Stimulated activated naive CD8-positive, alpha-beta T cell treated with anti-CD3 and anti-CD28 coated beads, Interleukin-15, amount 100 ng/mL, for 72 hours (primary cell): Measurements from ENCODE around the gene TTC31.
"Not testable (repeated sequence)": the region's sequence is repeated elsewhere in the genome, so short reads cannot be mapped to it uniquely, and the experiment has no call there.

ENCODE experiments used
- ATAC-seq: fragments of 150-1000 bp; cut with Tn5 transposase; 2 replicates; pipeline ENCODE4 v1.10.0; 2021; ENCODE audit warnings: mild to moderate bottlenecking, moderate library complexity
- DNase-seq, 2 donors: peaks; one replicate each; pipeline ENCODE4 v3.0.0; 2021 to 2022
- H3K27ac Mint-ChIP-seq, 2 donors: one replicate each; pipeline ENCODE4 v1.8.0; 2022; ENCODE audit warnings: mild to moderate bottlenecking in 2 of 2, mixed read lengths in 2 of 2, moderate library complexity in 2 of 2
- H3K27me3 Mint-ChIP-seq: one replicate; pipeline ENCODE4 v1.8.0; 2022; ENCODE audit warnings: mixed read lengths
- H3K4me1 Mint-ChIP-seq: one replicate; pipeline ENCODE4 v1.8.0; 2022; ENCODE audit warnings: mild to moderate bottlenecking, mixed read lengths
- H3K4me3 Mint-ChIP-seq, 2 donors: one replicate each; pipeline ENCODE4 v1.8.0; 2022; ENCODE audit warnings: mild to moderate bottlenecking in 2 of 2, mixed read lengths in 2 of 2, moderate library complexity in 1 of 2
- H3K9me3 Mint-ChIP-seq, 2 donors: one replicate each; pipeline ENCODE4 v1.8.0; 2022; ENCODE audit warnings: mixed read lengths in 2 of 2

TTC31 gene

DNA sequence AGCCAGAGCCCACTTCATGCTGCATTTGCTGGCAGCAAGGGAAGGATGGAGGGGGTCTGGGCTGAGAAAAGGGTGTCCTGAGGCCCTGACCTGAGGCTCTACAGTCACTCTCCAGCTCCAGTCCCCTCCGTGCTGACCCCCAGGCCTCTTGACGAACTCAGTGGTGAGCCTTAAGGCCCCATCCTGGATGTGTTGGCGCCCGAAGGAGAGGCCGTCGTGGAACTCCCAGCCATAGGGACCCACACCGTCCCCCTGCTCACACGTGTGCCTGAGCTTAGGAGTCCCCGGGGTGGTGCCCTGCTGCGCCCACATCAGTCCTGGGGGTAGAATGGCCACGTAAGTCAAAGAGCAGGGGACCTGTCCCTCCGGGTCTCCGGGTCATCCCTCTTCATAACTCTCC is 18.5 kb upstream of the TTC31 start:
- Mint-ChIP-seq H3K27ac (peak overlapping the region; percentile 65 to 87), H3K27me3 (no peaks in the 10 kb centered on the region), H3K9me3 (no peaks in the 10 kb centered on the region), H3K4me3 (peak overlapping the region; percentile 87 to 99), H3K4me1 (peaks cover 49% of the 10 kb centered on the region)
- no peak for DNase-seq
- ATAC-seq: peak; percentile 14

DNA sequence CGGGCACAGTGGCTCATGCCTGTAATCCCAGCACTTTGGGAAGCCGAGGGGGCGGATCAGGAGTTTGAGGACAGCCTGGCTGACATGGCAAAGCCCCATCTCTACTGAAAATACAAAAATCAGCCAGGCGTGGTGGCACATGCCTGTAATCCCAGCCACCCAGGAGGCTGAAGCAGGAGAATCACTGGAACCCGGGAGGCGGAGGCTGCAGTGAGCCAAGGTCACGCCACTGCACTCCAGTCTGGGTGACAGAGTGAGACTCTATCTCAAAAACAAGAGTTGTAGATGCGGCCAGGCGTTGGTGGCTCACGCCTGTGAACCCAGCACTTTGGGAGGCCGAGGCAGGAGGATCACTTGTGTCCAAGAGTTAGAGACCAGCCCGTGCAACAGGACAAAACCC is 12.1 kb upstream of the TTC31 start:
- Mint-ChIP-seq H3K4me3 (peak overlapping the region; percentile 7 to 80), H3K27ac (peak overlapping the region in 1 of 2 donors; percentile 28), H3K4me1 (peaks cover 42% of the 10 kb centered on the region)
- not testable (repeated sequence) for H3K9me3 Mint-ChIP-seq, H3K27me3 Mint-ChIP-seq, ATAC-seq, DNase-seq

DNA sequence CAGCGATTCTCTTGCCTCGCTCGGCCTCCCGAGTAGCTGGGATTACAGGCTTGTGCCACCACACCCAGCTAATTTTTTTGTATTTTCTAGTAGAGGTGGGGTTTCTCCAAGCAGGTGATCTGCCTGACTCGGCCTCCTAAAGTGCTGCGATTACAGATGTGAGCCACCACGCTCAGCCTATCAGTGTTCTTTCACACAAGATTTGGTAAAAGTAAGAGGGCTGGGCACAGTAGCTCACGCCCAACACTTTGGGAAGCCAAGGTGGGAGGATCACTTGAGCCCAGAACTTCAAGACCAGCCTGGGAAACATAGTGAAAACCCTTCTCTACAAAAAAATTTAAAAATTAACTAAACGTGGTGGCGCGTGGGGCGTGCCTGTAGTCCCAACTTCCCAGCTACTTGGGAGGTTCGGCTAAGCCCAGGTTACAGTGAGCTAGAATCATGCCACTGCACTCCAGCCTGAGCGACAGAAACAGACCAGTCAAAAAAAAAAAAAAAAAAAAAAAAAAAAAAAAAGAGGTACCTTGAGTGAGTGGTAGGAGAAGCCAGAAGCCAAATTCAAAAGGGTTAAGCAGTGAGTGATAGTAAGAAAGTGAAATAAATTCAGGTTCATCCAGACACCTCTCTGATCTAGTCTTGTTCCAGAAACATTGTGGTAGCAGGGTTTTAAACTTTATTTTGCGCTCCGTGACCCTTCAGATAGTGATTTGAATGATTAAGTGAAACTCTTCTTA is 11.4 kb upstream of the TTC31 start:
- H3K9me3 Mint-ChIP-seq: no peaks in the 10 kb centered on the region
- H3K4me3 Mint-ChIP-seq: peak overlapping the region; percentile 97 to 100
- ATAC-seq (no peak), DNase-seq (no peak)
- peaks cover 37% of the 10 kb centered on the region for H3K4me1 Mint-ChIP-seq
- H3K27me3 Mint-ChIP-seq: no peaks in the 10 kb centered on the region
- H3K27ac Mint-ChIP-seq: peak overlapping the region; percentile 94 to 98

DNA sequence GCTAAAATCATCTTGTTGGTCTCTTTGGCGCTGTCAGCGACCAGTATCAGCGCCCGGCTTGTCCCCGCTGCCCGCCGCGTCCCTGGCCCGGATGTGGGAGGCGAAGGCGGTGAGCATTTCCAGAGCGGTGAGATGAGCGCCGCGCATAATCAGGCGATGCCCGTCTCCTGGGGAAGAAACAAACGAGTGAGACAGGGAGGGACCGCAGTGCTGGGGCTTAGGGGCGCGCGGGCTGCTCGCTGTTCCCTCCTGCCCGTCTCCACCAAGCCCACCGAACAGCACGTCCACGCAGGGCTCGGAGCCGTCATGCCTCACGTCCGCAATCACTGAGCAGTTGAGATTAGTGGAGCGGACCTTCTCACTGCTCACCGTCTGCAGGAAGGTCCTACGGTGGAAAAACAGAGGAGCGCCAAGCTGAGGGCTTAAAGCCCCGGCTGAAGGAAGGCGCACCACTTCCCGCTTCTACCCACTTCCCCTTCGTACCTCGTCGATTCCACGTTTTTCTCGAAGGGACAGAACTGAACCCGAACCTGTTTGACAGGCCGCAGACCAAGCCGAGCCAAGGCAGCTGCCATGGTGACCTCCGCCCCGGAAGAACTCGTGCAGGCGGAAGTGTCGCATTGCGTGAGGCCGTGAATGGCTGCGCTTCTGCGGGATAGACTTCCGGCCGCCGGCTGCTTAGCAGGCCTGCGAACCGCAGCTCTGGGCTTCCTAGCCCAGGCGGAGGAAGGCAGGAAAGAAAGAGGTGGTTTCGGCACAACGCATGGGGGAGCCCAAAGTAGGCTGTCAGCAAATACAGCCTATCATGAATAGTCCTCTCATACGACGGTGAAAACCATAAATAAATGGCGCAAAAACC is 10.6 kb upstream of the TTC31 start, which contains the start of gene MRPL53:
TSS of gene MRPL53 (minus strand) at position 595 of the 859 bp plus-strand sequence. CDS start at position 575, 20 bp downstream.
- peak within 1 kb of the TSS; percentile 97 to 100 for H3K4me3 Mint-ChIP-seq
- peaks cover 38% of the 10 kb centered on the region for H3K4me1 Mint-ChIP-seq
- peak within 1 kb of the TSS; percentile 94 to 98 for H3K27ac Mint-ChIP-seq
- ATAC-seq: peak; percentile 95
- H3K27me3 Mint-ChIP-seq: no peaks in the 10 kb centered on the region
- H3K9me3 Mint-ChIP-seq: no peaks in the 10 kb centered on the region
- peak; percentile 92 to 96 for DNase-seq

DNA sequence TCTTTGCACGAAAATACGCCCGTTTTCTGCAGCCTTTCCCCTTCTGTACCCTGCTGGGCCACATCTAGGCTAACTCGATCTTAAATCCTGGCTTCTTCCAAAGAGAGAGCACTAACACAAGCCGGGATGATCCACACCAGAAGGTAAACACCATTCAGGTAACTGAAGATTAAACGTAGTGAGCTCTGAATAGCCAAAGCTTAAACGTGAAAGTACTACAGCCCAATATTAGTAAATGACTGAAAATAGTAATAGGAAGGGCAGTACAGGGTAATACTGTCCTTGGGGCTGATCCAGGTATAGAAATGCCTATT is 10.0 kb upstream of the TTC31 start:
- Mint-ChIP-seq H3K4me1 (peaks cover 43% of the 10 kb centered on the region), H3K27ac (peak overlapping the region; percentile 94 to 98), H3K27me3 (no peaks in the 10 kb centered on the region), H3K4me3 (peak overlapping the region; percentile 97 to 100), H3K9me3 (no peaks in the 10 kb centered on the region)
- ATAC-seq: no peak
- no peak for DNase-seq

DNA sequence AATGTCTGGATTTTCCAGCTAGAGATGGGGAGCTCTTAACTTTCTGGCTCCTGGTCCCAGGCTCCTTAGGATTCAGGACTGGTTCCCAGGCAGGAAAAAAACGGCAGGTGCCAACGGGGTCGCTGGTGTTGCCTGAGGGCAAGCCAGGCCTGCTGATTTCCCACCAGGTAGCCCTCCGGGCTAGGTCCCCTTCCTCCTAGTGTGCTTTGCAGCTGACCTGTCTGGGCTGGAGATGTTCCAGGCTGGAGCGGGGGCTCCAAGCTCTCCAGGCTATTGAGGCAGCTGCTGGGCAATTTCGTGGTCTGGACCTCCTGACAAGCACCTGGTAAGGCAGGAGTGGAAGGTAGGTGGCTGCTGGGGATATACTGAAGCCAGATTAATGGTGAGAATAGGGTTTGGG is 8.4 kb upstream of the TTC31 start:
- no peak for DNase-seq

DNA sequence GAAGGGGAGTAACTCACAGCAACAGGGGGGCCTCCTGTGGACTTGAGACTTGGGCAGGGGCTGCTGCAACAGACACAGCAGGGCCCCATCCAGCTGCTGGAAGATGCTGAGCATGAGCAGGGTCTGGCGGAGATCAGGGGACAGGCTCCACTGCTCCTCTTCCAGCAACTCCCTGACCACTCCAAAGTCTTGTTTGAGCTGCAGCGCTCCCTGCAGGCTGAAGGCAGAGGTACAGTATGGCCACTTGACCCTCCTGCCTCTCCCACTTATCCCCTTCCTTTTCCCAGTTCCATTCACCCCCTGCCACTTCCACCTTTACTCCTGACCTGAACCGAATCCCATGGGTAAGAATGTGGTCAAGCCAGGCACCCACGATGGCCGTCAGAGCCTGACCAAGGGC is 8.0 kb upstream of the TTC31 start:
- Mint-ChIP-seq H3K4me3 (no peak overlapping the region), H3K27me3 (no peaks in the 10 kb centered on the region), H3K27ac (no peak overlapping the region), H3K9me3 (no peaks in the 10 kb centered on the region), H3K4me1 (peaks cover 46% of the 10 kb centered on the region)
- DNase-seq: no peak
- ATAC-seq: no peak

More for the DNA sequence above, 8.4 kb upstream of the TTC31 start:
- ATAC-seq: no peak
- H3K27me3 Mint-ChIP-seq: no peaks in the 10 kb centered on the region
- H3K9me3 Mint-ChIP-seq: no peaks in the 10 kb centered on the region
- no peak overlapping the region for H3K4me3 Mint-ChIP-seq
- peaks cover 48% of the 10 kb centered on the region for H3K4me1 Mint-ChIP-seq
- H3K27ac Mint-ChIP-seq: no peak overlapping the region

DNA sequence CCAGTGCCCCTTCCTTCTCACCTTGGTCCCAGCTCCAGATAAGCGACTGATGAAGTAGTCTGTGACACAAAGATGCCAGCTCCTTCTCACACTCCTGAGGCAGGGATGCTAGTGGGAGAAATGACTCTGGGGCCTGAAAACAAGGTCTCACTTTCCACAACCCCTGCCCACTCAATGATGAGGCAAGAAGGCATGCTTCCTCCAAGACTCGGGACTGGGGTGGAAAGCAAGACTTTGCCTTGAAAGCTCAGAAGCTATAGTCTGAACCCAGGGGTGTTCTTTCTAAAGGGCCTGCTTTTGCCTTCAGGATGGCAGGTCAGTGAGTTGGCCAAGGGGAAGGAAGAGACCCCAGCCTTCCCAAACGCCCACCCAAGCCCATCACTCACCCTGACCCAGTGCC is 1.4 kb upstream of the TTC31 start:
- no peak overlapping the region for H3K27ac Mint-ChIP-seq
- peaks cover 49% of the 10 kb centered on the region for H3K4me1 Mint-ChIP-seq
- peak overlapping the region; percentile 94 to 98 for H3K4me3 Mint-ChIP-seq
- ATAC-seq: no peak
- DNase-seq: no peak
- H3K9me3 Mint-ChIP-seq: no peaks in the 10 kb centered on the region
- H3K27me3 Mint-ChIP-seq: no peaks in the 10 kb centered on the region

DNA sequence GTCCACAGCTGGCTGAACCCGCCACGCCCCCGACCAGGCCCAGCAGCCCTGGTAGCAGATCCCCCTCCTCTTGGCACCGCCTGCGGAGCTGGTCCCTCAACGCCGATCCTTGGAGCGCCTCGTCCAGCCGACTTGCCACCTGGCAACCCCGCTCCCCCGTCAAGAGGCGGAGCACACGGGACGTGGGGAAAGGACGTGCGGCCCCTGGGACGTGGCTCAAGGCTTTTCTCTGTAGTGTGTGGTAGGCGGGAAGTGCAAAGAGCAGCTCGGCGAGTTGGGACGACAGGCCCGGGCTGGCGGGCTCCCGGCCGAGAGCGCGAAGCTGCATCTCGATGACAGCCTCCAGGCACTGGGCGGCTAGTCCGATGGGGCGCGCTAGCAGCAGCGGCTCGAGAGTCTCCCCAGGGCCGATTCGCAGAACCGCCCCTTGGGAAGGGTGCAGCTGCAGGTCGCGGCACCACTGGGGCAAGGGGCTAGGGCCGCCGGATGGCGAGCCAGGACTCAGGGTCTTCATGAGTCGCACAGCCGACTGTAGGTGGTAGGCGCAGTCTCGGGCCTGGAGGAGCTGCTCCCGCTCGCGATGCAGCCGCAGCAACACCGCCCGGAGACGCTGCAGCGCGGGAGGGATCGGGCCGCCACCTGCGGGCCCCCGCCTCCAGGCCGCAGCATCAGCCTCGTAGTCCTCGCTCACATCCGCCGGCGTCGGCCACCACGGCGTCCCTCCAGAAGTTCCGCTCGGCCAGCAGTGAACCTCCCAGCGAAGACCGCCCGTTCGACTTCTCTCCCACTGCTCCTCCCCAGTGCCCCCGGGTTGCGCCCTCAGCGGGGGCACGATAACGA is 700 bp upstream of the TTC31 start:
- Mint-ChIP-seq H3K27me3 (no peaks in the 10 kb centered on the region), H3K4me3 (peak overlapping the region; percentile 94 to 98)
- DNase-seq: peak; percentile 70

DNA sequence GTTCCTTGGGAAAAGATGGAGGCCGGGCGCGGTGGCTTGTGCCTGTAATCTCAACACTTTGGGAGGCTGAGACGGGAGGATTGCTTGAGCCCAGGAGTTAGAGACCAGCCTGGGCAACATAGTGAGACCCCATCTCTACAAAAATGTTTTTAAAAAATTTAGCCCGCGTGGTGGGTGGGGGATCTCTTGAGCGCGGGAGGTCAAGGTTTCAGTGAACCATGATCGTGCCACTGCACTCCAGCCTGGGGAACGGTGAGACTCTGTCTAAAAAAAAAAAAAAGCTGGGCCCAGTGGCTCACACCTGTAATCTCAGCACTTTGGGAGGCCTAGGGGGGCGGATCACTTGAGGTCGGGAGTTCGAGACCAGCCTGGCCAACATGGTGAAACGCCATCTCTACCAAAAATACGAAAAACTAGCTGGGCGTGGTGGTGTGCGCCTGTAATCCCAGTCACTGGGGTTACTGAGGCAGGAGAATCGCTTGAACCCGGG is 839 bp downstream of the TTC31 start:
- Mint-ChIP-seq H3K27ac (peak overlapping the region; percentile 99), H3K4me1 (peaks cover 48% of the 10 kb centered on the region), H3K4me3 (peak overlapping the region; percentile 94 to 98)
- not testable (repeated sequence) for DNase-seq, ATAC-seq, H3K9me3 Mint-ChIP-seq, H3K27me3 Mint-ChIP-seq

More for the DNA sequence above, 700 bp upstream of the TTC31 start:
- H3K27ac Mint-ChIP-seq: peak overlapping the region; percentile 99
- peaks cover 54% of the 10 kb centered on the region for H3K4me1 Mint-ChIP-seq
- ATAC-seq: peak; percentile 67
- no peaks in the 10 kb centered on the region for H3K9me3 Mint-ChIP-seq

DNA sequence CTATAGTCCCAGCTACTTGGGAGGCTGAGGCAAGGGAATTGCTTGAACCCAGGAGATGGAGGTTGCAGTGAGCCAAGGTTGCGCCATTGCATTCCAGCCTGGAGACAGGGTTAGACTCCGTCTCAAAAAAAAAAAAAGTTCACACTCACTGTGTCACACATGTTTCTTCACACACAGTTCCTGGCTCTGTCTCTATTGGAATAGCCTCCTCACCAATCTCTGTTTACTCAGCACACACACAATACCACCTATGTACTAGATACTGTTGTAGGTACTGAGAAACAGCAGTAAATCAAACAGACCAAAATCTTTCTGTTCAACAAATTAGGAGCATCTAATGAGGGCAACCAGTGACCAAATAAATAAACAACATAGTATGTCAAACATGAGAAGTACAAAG is 3.3 kb downstream of the TTC31 start:
- Mint-ChIP-seq H3K4me1 (peaks cover 30% of the 10 kb centered on the region), H3K27ac (peak overlapping the region in 1 of 2 donors; percentile 43), H3K9me3 (no peaks in the 10 kb centered on the region), H3K27me3 (no peaks in the 10 kb centered on the region), H3K4me3 (no peak overlapping the region)
- no peak for ATAC-seq
- DNase-seq: no peak

DNA sequence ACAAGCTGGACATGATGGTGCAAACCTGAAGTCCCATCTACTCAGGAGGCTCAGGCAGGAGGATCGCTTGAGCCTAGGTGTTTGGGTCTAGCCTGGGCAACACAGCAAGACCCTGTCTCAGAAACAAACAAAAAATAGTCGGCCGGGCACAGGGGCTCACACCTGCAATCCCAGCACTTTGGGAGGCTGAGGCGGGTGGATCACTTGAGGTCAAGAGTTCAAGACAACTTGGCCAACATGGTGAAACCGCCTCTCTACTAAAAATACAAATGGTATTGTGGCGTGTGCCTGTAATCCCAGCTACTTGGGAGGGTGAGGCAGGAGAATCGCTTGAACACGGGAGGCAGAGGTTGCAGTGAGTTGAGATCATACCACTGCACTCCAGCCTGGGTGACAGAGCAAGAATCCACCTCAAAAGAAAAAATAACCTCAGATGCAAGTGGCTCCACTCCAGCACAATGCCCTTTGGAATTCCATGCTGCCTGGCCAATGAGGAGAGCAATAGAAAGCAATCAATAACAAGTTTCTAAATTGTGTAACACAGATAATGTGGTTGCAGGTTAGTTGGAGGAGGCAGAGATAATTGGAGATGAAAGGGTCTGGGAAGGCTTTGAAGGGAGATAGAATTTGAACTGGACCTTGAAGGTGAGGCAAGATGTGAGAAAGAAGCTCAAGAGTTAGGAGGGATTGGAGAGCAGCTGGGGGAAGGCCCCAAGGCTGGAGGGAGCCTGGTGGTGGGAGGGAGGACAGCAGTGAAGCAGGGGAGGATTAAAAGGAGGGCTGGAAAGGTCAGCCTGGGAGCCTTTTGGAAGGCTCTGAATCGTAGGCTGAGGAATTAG is 6.0 kb downstream of the TTC31 start:
- H3K9me3 Mint-ChIP-seq: no peaks in the 10 kb centered on the region
- no peak overlapping the region for H3K4me3 Mint-ChIP-seq
- H3K4me1 Mint-ChIP-seq: peaks cover 11% of the 10 kb centered on the region
- ATAC-seq: no peak
- no peaks in the 10 kb centered on the region for H3K27me3 Mint-ChIP-seq
- H3K27ac Mint-ChIP-seq: peak overlapping the region in 1 of 2 donors; percentile 1
- DNase-seq: no peak

DNA sequence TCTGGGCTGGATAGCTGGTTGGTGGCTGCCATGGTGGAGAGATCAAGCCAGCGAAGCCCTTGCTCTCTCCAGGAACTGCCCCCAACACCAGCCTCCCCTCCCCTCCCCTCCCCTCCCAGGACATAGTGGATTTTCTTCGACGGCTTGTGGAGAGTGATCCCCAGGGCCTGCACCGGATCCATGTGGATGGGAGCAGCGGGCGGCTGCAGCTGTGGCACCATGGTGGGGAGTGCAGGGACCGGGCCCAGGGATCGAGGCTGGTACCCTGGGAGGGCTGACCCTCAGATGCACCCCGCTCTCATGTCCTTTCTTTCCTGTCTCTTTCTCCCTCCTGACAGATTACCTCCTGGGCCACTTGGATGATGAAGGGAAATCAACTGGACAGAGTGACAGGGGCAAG is 7.0 kb downstream of the TTC31 start:
- Mint-ChIP-seq H3K9me3 (no peaks in the 10 kb centered on the region), H3K4me3 (no peak overlapping the region), H3K27ac (no peak overlapping the region), H3K4me1 (peaks cover 6% of the 10 kb centered on the region), H3K27me3 (no peaks in the 10 kb centered on the region)
- peak; percentile 26 for ATAC-seq
- no peak for DNase-seq

DNA sequence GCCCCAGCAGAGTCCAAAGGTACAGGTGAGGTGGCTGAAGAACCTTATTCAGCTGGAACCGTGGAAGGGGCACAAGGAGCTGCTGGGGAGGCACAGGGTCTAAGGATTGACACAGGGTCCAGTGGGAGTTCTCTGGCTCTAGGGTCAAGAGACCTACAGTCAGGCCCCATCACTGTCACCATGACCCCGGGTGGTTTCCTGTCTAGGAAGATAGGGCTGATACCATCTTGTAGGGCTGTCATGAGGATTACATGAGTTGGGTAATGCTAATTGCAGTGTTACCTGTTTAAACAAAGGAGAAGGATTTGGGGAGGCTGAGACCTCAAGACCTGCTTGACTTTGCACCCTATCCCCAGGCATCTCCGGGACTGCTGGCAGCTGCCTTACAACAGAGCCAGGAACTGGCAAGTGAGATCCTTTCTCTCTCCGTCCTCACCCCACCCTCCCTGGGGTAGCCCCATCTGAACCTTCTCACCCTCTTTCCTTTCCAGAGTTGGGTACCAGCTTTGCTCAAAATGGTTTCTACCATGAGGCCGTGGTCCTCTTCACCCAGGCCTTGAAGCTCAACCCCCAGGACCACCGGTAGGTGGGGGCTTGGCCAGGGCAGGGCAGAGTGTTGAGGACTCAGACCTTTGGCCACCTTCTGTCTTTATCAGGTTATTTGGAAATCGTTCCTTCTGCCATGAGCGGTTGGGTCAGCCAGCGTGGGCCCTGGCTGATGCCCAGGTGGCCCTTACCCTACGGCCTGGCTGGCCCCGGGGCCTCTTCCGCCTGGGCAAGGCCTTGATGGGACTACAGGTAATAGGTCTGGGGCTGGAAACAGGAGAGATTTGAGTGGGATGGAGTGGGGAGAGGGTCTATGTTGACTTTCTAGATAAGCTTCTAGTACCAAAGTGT is 9.0 kb downstream of the TTC31 start:
- Mint-ChIP-seq H3K27ac (no peak overlapping the region), H3K4me3 (no peak overlapping the region), H3K27me3 (no peaks in the 10 kb centered on the region), H3K9me3 (no peaks in the 10 kb centered on the region), H3K4me1 (peaks cover 2% of the 10 kb centered on the region)
- DNase-seq (no peak), ATAC-seq (no peak)
